Ovary (tissue), 9 donors: ENCODE data around the gene TBC1D32. TPM values are rescaled to one million over a fixed set of nuclear protein-coding genes. Genes with fewer than 3 reads are reported as not detected.

ENCODE experiments used
- DNase-seq, 5 donors: peaks; one replicate each; pipeline ENCODE4 v3.0.0-alpha.2; 2019 to 2020
- H3K27ac ChIP-seq, 2 donors: fragments of 200-600 bp; one replicate each; pipeline versions ENCODE4 v1.5.1 to v1.8.0; 2019 to 2022
- H3K27me3 ChIP-seq: fragments of 200-600 bp; one replicate; pipeline ENCODE4 v1.8.0; 2022
- H3K36me3 ChIP-seq: fragments of 200-600 bp; sonication (generic); one replicate; pipeline ENCODE4 v1.5.1; 2019
- H3K4me1 ChIP-seq: one replicate; pipeline ENCODE4 v1.8.1; 2013; ENCODE audit warnings: mild to moderate bottlenecking, moderate library complexity; ENCODE audit not compliant: insufficient read depth
- H3K4me3 ChIP-seq: fragments of 200-600 bp; sonication (generic); one replicate; pipeline ENCODE4 v1.5.1; 2017
- H3K9me3 ChIP-seq, 2 donors: fragments of 200-600 bp in 1 of 2; sonication (generic) in 1 of 2; one replicate each; pipeline versions ENCODE4 v1.5.1 to v1.8.1; 2013 to 2019; ENCODE audit warnings: mild to moderate bottlenecking in 1 of 2, moderate library complexity in 1 of 2
- EP300 ChIP-seq: sonication (generic); formaldehyde crosslinking; IDR thresholded peaks from one replicate; pipeline ENCODE4 v1.6.1; 2017; ENCODE audit warnings: antibody characterized with exemption
- POLR2A ChIP-seq: fragments of 450-650 bp; IDR thresholded peaks from one replicate; pipeline ENCODE4 v1.6.1; 2017; ENCODE audit warnings: antibody characterized with exemption, mild to moderate bottlenecking, moderate library complexity
- WGBS, 3 donors: extraction: QIAGEN DNeasy Blood & Tissue Kit in 1 of 3; methylation state at CpG; one replicate each; pipeline versions ENCODE4 v1.1.5 to v1.1.7; 2013 to 2017; 5-methylcytosine and 5-hydroxymethylcytosine counted together
- intact Hi-C, 4 donors: fragments of 100-400 bp; cut with DNase I; formaldehyde crosslinking; loops; one replicate each; pipeline versions ENCODE4 v1.11.0 to v1.15.1; 2022 to 2023
- polyA plus RNA-seq, 2 donors: library from polyadenylated mRNA; stranded (reverse); fragments of 200-250 nt in 1 of 2; fragments of 350-450 nt in 1 of 2; fragmentation: Illumina TruSeq in 1 of 2; extraction: RNeasy Lipid Tissue Mini Kit (QIAGEN cat#74804) in 1 of 2; gene quantifications; one replicate each; pipeline ENCODE4 v1.2.3, GENCODE V29; 2013 to 2014
- total RNA-seq, 7 donors: library from RNA; depleted of rRNA in 2 of 7; stranded (reverse); fragments of >200 nt in 2 of 7; fragmentation: NEBNext Ultra II Directional in 3 of 7; extraction: Animal tissue kit (Norgen Biotek cat#: 25700) in 3 of 7; gene quantifications; one replicate each; pipeline versions ENCODE4 v1.1.0 to v1.2.4, GENCODE V29; 2016 to 2023
- TF ChIP-seq, protein P1 (sequence below), 3 donors: fragments of 450-650 bp in 2 of 3; fragments of 200-600 bp in 1 of 3; IDR thresholded peaks; one replicate each; pipeline versions ENCODE4 v1.5.1 to v1.8.0; 2016 to 2022; ENCODE audit warnings: antibody characterized with exemption in 3 of 3, mild to moderate bottlenecking in 1 of 3
- donor health status: DM: no; HTN: no; CAD: no; lungs with moderate emphysema.
- donor health status: DM: no; HTN: no; CAD: no.
- donor health status: Bipolar disorder and iron deficiency.
- donor health status: DM: yes; HTN: yes; CAD: no.
- donor health status: DM: no; HTN: no; CAD: no.
- donor health status: DM: yes; HTN: yes; CAD: no.

The TBC1D32 gene
- total and polyA plus RNA-seq, 9 donors = 2.4 to 13.4 (median 7.8) TPM

DNA sequence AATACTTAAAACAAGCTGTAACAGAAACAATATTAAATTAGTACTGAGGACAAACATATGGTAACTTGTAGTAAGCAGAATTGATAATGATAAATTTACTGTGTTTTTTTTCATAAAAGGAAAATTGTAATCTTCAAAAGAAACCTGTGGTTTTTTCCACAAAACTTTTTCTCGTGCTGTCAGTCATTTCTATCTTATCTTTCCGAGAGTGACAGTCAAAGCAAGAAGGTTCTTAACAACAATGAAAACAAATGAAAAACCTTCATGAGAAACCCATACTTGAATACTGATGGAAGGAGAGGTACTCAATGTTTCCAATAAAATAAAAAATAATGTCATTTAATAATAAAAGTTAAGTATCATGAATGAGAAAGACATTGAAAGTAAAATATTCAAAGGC is 174.0 kb downstream of the TBC1D32 start:
- Histone ChIP-seq H3K36me3 (no peaks in the 10 kb centered on the region), H3K4me1 (no peaks in the 10 kb centered on the region), H3K9me3 (no peaks in the 10 kb centered on the region), H3K27me3 (no peaks in the 10 kb centered on the region), H3K27ac (no peak overlapping the region), H3K4me3 (no peak overlapping the region)
- intact Hi-C loops = no loop called here
- TF ChIP-seq EP300 = no peak
- WGBS, 3 donors = 95 to 97% (median 96%) methylated on average over 2 of the region's 2 CpGs
- DNase-seq = no peak

- Histone ChIP-seq H3K4me1 (no peaks in the 10 kb centered on the region), H3K27ac (no peak overlapping the region), H3K27me3 (no peaks in the 10 kb centered on the region), H3K4me3 (no peak overlapping the region), H3K9me3 (no peaks in the 10 kb centered on the region), H3K36me3 (no peaks in the 10 kb centered on the region)
- intact Hi-C loops = no loop called here
- DNase-seq = no peak
- TF ChIP-seq EP300 (no peak), POLR2A (no peak)
- TF ChIP-seq, protein P1, sequence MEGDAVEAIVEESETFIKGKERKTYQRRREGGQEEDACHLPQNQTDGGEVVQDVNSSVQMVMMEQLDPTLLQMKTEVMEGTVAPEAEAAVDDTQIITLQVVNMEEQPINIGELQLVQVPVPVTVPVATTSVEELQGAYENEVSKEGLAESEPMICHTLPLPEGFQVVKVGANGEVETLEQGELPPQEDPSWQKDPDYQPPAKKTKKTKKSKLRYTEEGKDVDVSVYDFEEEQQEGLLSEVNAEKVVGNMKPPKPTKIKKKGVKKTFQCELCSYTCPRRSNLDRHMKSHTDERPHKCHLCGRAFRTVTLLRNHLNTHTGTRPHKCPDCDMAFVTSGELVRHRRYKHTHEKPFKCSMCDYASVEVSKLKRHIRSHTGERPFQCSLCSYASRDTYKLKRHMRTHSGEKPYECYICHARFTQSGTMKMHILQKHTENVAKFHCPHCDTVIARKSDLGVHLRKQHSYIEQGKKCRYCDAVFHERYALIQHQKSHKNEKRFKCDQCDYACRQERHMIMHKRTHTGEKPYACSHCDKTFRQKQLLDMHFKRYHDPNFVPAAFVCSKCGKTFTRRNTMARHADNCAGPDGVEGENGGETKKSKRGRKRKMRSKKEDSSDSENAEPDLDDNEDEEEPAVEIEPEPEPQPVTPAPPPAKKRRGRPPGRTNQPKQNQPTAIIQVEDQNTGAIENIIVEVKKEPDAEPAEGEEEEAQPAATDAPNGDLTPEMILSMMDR (IDR thresholded peaks at IDR 0.05) = no peak
Measured at GRCh38 chr6:121158891-121159290, 175.4 kb downstream of the TBC1D32 start.

DNA sequence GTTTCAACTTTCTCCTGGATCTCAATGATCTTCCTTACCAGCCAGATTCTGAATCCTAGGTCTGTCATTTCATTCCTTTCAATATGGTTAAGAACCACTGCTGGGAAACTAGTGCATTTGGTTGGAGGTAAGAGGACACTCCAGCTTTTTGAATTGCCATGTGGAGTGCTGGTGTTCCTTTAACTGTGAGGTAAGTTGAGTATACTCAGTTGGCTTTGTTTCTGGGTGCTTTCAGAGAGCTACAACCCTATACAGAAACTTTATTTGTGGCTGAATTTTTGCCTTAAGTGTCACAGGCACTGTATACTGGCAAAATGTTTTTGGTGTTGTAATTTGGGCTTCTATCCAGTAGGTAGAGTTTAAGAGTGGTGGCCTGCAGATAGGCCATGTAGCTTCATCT is 175.8 kb downstream of the TBC1D32 start:
- Histone ChIP-seq H3K27me3 (no peaks in the 10 kb centered on the region), H3K4me1 (no peaks in the 10 kb centered on the region), H3K27ac (no peak overlapping the region), H3K4me3 (no peak overlapping the region), H3K36me3 (no peaks in the 10 kb centered on the region), H3K9me3 (no peaks in the 10 kb centered on the region)
- DNase-seq = no peak
- TF ChIP-seq, protein P1 (IDR thresholded peaks at IDR 0.05) = no peak
- TF ChIP-seq POLR2A (no peak), EP300 (no peak)
- intact Hi-C loops = no loop called here

GRCh38 chr6:121157906-121158305 is 176.4 kb downstream of the TBC1D32 start:
- TF ChIP-seq EP300 (no peak), POLR2A (no peak)
- TF ChIP-seq, protein P1 (IDR thresholded peaks at IDR 0.05) = no peak
- H3K27ac ChIP-seq = no peak overlapping the region
- H3K9me3 ChIP-seq = no peaks in the 10 kb centered on the region
- no peaks in the 10 kb centered on the region for H3K27me3 ChIP-seq
- intact Hi-C loops = no loop called here
- no peak overlapping the region for H3K4me3 ChIP-seq
- 94 to 100% (median 97%) methylated on average over 1 of the region's 1 CpG for WGBS, 3 donors
- no peaks in the 10 kb centered on the region for H3K4me1 ChIP-seq
- DNase-seq = no peak
- no peaks in the 10 kb centered on the region for H3K36me3 ChIP-seq

GRCh38 chr6:121143476-121143875 is 190.8 kb downstream of the TBC1D32 start:
- H3K4me1 ChIP-seq = no peaks in the 10 kb centered on the region
- TF ChIP-seq POLR2A (no peak), EP300 (no peak)
- TF ChIP-seq, protein P1 (IDR thresholded peaks at IDR 0.05) = no peak
- intact Hi-C loops = no loop called here
- no peaks in the 10 kb centered on the region for H3K36me3 ChIP-seq
- H3K27me3 ChIP-seq = no peaks in the 10 kb centered on the region
- WGBS, 3 donors = 91 to 98% (median 93%) methylated on average over 2 of the region's 2 CpGs
- H3K27ac ChIP-seq = no peak overlapping the region
- H3K4me3 ChIP-seq = no peak overlapping the region
- H3K9me3 ChIP-seq = no peaks in the 10 kb centered on the region
- DNase-seq = no peak
